Vagina (tissue), 2 donors: Measurements from ENCODE around the gene MTSS2. TPM values are rescaled to one million over a fixed set of nuclear protein-coding genes. Genes with fewer than 3 reads are reported as not detected.
A peak's percentile ranks its signal among the peaks of the same experiment; 100 is the strongest.

ENCODE experiments used
- DNase-seq, 2 donors: peaks; one replicate each; pipeline ENCODE4 v3.0.0-alpha.2; 2017; ENCODE audit errors: extremely low spot score in 2 of 2
- H3K27ac ChIP-seq: fragments of 200-600 bp; sonication (generic); one replicate; pipeline ENCODE4 v1.5.1; 2019
- H3K27me3 ChIP-seq: fragments of 200-600 bp; sonication (generic); one replicate; pipeline ENCODE4 v1.5.1; 2019
- H3K36me3 ChIP-seq, 2 donors: fragments of 200-600 bp; sonication (generic); one replicate each; pipeline ENCODE4 v1.5.1; 2017 to 2019
- H3K4me1 ChIP-seq: fragments of 200-600 bp; sonication (generic); one replicate; pipeline ENCODE4 v1.5.1; 2019
- H3K4me3 ChIP-seq, 2 donors: fragments of 200-600 bp; sonication (generic); 1 replicate in 1 of 2; 2 replicates in 1 of 2; pipeline ENCODE4 v1.5.1; 2016 to 2019
- H3K9me3 ChIP-seq: fragments of 200-600 bp; sonication (generic); one replicate; pipeline ENCODE4 v1.5.1; 2019
- POLR2A ChIP-seq, 2 donors: fragments of 450-650 bp; IDR thresholded peaks; one replicate each; pipeline ENCODE4 v1.6.1; 2017; ENCODE audit warnings: antibody characterized with exemption in 2 of 2, mild to moderate bottlenecking in 2 of 2, moderate library complexity in 2 of 2
- POLR2AphosphoS5 ChIP-seq, 2 donors: sonication (generic); formaldehyde crosslinking; IDR thresholded peaks; one replicate each; pipeline ENCODE4 v1.9.0; 2017; ENCODE audit warnings: antibody characterized with exemption in 2 of 2, mild to moderate bottlenecking in 2 of 2, low read depth in 1 of 2; ENCODE audit not compliant: insufficient read depth in 1 of 2
- intact Hi-C: fragments of 100-400 bp; cut with DNase I; formaldehyde crosslinking; loops from one replicate; pipeline ENCODE4 v1.15.1; 2023
- total RNA-seq: library from RNA; depleted of rRNA; stranded (reverse); fragments of >200 nt; gene quantifications from one replicate; pipeline ENCODE4 v1.2.3, GENCODE V29; 2016
- TF ChIP-seq, protein P1 (sequence below), 3 experiments: fragments of 450-650 bp in 2 of 3; fragments of 200-600 bp in 1 of 3; sonication (generic) in 1 of 3; IDR thresholded peaks; one replicate each; pipeline ENCODE4 v1.5.1; 2017 to 2019; ENCODE audit warnings: antibody characterized with exemption in 3 of 3, mild to moderate bottlenecking in 2 of 3, moderate library complexity in 2 of 3

The MTSS2 gene
- total RNA-seq, 1 donor from 2014 or later, result 102 TPM

GRCh38 chr16:70642633-70643032 is 43.2 kb downstream of the MTSS2 start:
- no peaks in the 10 kb centered on the region for H3K36me3 ChIP-seq
- no peak overlapping the region for H3K27ac ChIP-seq
- TF ChIP-seq, protein P1, sequence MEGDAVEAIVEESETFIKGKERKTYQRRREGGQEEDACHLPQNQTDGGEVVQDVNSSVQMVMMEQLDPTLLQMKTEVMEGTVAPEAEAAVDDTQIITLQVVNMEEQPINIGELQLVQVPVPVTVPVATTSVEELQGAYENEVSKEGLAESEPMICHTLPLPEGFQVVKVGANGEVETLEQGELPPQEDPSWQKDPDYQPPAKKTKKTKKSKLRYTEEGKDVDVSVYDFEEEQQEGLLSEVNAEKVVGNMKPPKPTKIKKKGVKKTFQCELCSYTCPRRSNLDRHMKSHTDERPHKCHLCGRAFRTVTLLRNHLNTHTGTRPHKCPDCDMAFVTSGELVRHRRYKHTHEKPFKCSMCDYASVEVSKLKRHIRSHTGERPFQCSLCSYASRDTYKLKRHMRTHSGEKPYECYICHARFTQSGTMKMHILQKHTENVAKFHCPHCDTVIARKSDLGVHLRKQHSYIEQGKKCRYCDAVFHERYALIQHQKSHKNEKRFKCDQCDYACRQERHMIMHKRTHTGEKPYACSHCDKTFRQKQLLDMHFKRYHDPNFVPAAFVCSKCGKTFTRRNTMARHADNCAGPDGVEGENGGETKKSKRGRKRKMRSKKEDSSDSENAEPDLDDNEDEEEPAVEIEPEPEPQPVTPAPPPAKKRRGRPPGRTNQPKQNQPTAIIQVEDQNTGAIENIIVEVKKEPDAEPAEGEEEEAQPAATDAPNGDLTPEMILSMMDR (IDR thresholded peaks at IDR 0.05), result no peak
- TF ChIP-seq POLR2AphosphoS5 (IDR thresholded peaks at IDR 0.05; ENCODE audit: insufficient read depth in 1 of 2, low read depth in 1 of 2) (no peak), POLR2A (IDR thresholded peaks at IDR 0.05) (no peak)
- no peak overlapping the region for H3K4me3 ChIP-seq
- no peaks in the 10 kb centered on the region for H3K27me3 ChIP-seq
- H3K4me1 ChIP-seq, result peaks cover 17% of the 10 kb centered on the region
- intact Hi-C loops, result loop anchor here (10.0 kb wide), 1 partner anchor 268 kb away; no protein-coding TSS in a partner anchor
- no peaks in the 10 kb centered on the region for H3K9me3 ChIP-seq
- DNase-seq, result no peak

DNA sequence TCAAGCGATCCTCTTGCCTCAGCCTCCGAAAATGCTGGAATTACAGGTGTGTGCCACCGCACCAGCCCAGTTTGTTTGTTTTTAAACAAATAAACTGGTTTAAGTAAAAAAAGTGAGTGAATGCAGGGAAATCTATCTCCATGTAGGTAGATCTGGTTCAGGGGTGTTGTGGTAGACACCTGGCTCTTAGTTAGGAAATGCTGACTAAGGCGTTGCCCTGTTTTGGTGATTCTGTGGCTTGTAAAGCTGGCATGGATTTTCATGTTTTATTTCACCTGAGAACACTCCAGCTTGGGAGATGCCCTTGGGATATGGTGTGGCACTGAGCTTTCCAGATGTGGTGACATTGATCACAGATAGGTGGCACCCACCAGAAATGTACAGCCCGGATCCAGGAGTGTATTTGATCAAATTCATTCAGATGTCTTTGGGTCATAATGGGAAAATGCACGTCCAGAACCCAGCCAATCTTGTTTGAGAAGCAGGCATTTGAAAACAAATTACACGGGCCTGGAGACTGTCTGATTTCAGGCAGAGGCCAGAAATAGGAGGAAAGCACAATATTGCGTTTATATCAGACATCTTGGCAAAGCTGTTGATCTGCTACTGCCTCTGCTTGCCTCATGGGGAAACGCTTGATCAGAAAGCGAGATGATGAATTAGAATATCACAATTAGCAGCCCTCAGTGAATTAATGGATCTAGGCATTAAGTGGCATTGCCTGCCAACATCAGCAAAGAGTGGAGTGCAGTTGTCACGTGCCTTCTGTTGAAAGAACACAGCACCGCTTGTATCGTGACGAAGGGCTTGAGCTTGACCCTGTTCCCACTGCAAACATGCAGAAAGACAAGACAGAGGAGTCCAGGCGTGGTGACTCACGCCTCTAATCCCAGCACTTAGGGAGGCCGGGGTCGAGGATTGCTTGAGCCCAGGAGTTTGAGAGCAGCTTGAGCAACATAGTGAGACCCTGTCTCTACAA is 46.8 kb downstream of the MTSS2 start:
- TF ChIP-seq POLR2AphosphoS5 (IDR thresholded peaks at IDR 0.05; ENCODE audit: insufficient read depth in 1 of 2, low read depth in 1 of 2), result peak in 1 of 2 donors; percentile 29
- TF ChIP-seq, protein P1 (IDR thresholded peaks at IDR 0.05), result no peak
- no peak for TF ChIP-seq POLR2A (IDR thresholded peaks at IDR 0.05)
- no peaks in the 10 kb centered on the region for H3K36me3 ChIP-seq
- no peak overlapping the region for H3K4me3 ChIP-seq
- no peaks in the 10 kb centered on the region for H3K9me3 ChIP-seq
- DNase-seq, result no peak
- peaks cover 17% of the 10 kb centered on the region for H3K4me1 ChIP-seq
- H3K27me3 ChIP-seq, result no peaks in the 10 kb centered on the region
- intact Hi-C loops, result loop anchor here (5.0 kb wide), 1 partner anchor 47 kb away; no protein-coding TSS in a partner anchor
- H3K27ac ChIP-seq, result peak overlapping the region; percentile 53

Other genes starting within 250 kb of the MTSS2 start
- gene ST3GAL2, start 247.0 kb downstream of the MTSS2 start, total RNA-seq, result 14.0 TPM
- gene FCSK, start 231.5 kb downstream of the MTSS2 start, total RNA-seq, result 20.6 TPM
- gene COG4, start 162.5 kb downstream of the MTSS2 start, total RNA-seq, result 39.3 TPM
- 91.3 TPM for gene SF3B3, start 162.2 kb downstream of the MTSS2 start, total RNA-seq
- gene IL34, start 39.5 kb downstream of the MTSS2 start, total RNA-seq, result 6.1 TPM
- gene VAC14, start 115.1 kb upstream of the MTSS2 start, total RNA-seq, result 38.1 TPM